HG03432 (cell line): ENCODE results near the gene TNPO2.

Experiments
- ATAC-seq: cut with Tn5 transposase; IDR thresholded peaks from one replicate; pipeline ENCODE4 v1.9.1; 2021; ENCODE audit warnings: mild to moderate bottlenecking, moderate library complexity; ENCODE audit not compliant: unreplicated experiment

Gene TNPO2

GRCh38 chr19:12723641-12724426 is at the start of gene TNPO2:
Gene TNPO2, minus strand, starts transcription at chr19:12723932. Its CDS starts 2,955 bp downstream, at chr19:12720977.
- ATAC-seq: peak; percentile 24

GRCh38 chr19:12772323-12772722 is 48.6 kb upstream of the TNPO2 start:
- ATAC-seq: no peak

- no peak for ATAC-seq
Measured at GRCh38 chr19:12770922-12771321, 47.2 kb upstream of the TNPO2 start.

- ATAC-seq: no peak
Measured at GRCh38 chr19:12769689-12770088, 46.0 kb upstream of the TNPO2 start.

GRCh38 chr19:12767666-12768065 is 43.9 kb upstream of the TNPO2 start:
- ATAC-seq: no peak

- ATAC-seq: no peak
Measured at GRCh38 chr19:12767150-12767549, 43.4 kb upstream of the TNPO2 start.

GRCh38 chr19:12766051-12766521 is 42.4 kb upstream of the TNPO2 start:
- peak; percentile 44 for ATAC-seq

- ATAC-seq: no peak
Measured at GRCh38 chr19:12764698-12765097, 41.0 kb upstream of the TNPO2 start.

GRCh38 chr19:12763100-12763499 is 39.4 kb upstream of the TNPO2 start:
- ATAC-seq: no peak

GRCh38 chr19:12759686-12760085 is 36.0 kb upstream of the TNPO2 start:
- no peak for ATAC-seq

- no peak for ATAC-seq
Measured at GRCh38 chr19:12757544-12758274, 34.0 kb upstream of the TNPO2 start.

GRCh38 chr19:12756150-12756883 is 32.6 kb upstream of the TNPO2 start:
- ATAC-seq: no peak

- no peak for ATAC-seq
Measured at GRCh38 chr19:12754465-12755196, 30.9 kb upstream of the TNPO2 start.

- ATAC-seq: no peak
Measured at GRCh38 chr19:12752056-12752781, 28.5 kb upstream of the TNPO2 start.

GRCh38 chr19:12751635-12752034 is 27.9 kb upstream of the TNPO2 start, which contains the start of gene BEST2:
Gene BEST2, plus strand, starts transcription at chr19:12751791. Its CDS starts 802 bp downstream, at chr19:12752593.
- no peak for ATAC-seq

- ATAC-seq: no peak
Measured at GRCh38 chr19:12750851-12751250, 27.1 kb upstream of the TNPO2 start.

GRCh38 chr19:12749938-12750521 is 26.3 kb upstream of the TNPO2 start:
- ATAC-seq: no peak

GRCh38 chr19:12748489-12748888 is 24.8 kb upstream of the TNPO2 start:
- no peak for ATAC-seq

- ATAC-seq: no peak
Measured at GRCh38 chr19:12745166-12745897, 21.6 kb upstream of the TNPO2 start.
